Tibial nerve (tissue), 3 donors: ENCODE results near the gene OCEL1.

Experiments used
- EP300 ChIP-seq, 2 donors: sonication (generic); formaldehyde crosslinking; IDR thresholded peaks; one replicate each; pipeline ENCODE4 v1.6.1; 2017; ENCODE audit warnings: antibody characterized with exemption in 2 of 2, mild to moderate bottlenecking in 1 of 2
- POLR2A ChIP-seq, 2 donors: fragments of 450-650 bp; IDR thresholded peaks; one replicate each; pipeline ENCODE4 v1.6.1; 2017; ENCODE audit warnings: antibody characterized with exemption in 2 of 2, mild to moderate bottlenecking in 2 of 2, moderate library complexity in 2 of 2

- no peak for TF ChIP-seq POLR2A (IDR thresholded peaks at IDR 0.05)
- TF ChIP-seq EP300 (IDR thresholded peaks at IDR 0.05), result no peak
Observed at GRCh38 chr19:17275441-17276175, 49.6 kb downstream of the OCEL1 start.
